GM12878 (cell line): ENCODE measurements around the gene GORASP2. TPM values are rescaled to one million over a fixed set of nuclear protein-coding genes. Genes with fewer than 3 reads are reported as not detected.

ENCODE experiments used
- BACH1 ChIP-seq: fragments of 450-650 bp; IDR thresholded peaks from 2 replicates; pipeline ENCODE4 v1.6.1; 2017; ENCODE audit warnings: mild to moderate bottlenecking, borderline replicate concordance
- CHD4 ChIP-seq: fragments of 200-600 bp; sonication (generic); IDR thresholded peaks from 2 replicates; pipeline ENCODE4 v1.6.1; 2016; ENCODE audit warnings: mild to moderate bottlenecking
- FOXK2 ChIP-seq: fragments of 450-650 bp; IDR thresholded peaks from 2 replicates; pipeline ENCODE4 v1.6.1; 2017; ENCODE audit warnings: mild to moderate bottlenecking, moderate library complexity
- MTA2 ChIP-seq: fragments of 450-650 bp; IDR thresholded peaks from 2 replicates; pipeline ENCODE4 v1.6.1; 2016; ENCODE audit warnings: low read depth, mild to moderate bottlenecking, moderate library complexity
- MTA3 ChIP-seq: IDR thresholded peaks from 2 replicates; pipeline ENCODE4 v1.6.1; 2012; ENCODE audit warnings: low read length, inconsistent platforms, borderline replicate concordance
- NFYB ChIP-seq: IDR thresholded peaks from 2 replicates; pipeline ENCODE4 v1.6.1; 2011; ENCODE audit warnings: low read depth, mild to moderate bottlenecking, low read length, improper control_type of control experiment, moderate library complexity; ENCODE audit not compliant: insufficient read depth
- RBBP5 ChIP-seq: fragments of 200-600 bp; sonication (generic); conservative IDR thresholded peaks from 2 replicates; pipeline ENCODE4 v1.6.1; 2016
- SREBF1 ChIP-seq: IDR thresholded peaks from 2 replicates; pipeline ENCODE4 v1.6.1; 2012; ENCODE audit warnings: mild to moderate bottlenecking, low read length
- SUPT20H ChIP-seq: IDR thresholded peaks from 2 replicates; pipeline ENCODE4 v1.6.1; 2011; ENCODE audit warnings: low read depth, mild to moderate bottlenecking, low read length, moderate library complexity, borderline replicate concordance; ENCODE audit not compliant: control insufficient read depth
- TBL1XR1 ChIP-seq: IDR thresholded peaks from 2 replicates; pipeline ENCODE4 v1.6.1; 2012; ENCODE audit warnings: low read depth, low read length, improper control_type of control experiment
- TCF3 ChIP-seq: IDR thresholded peaks from 2 replicates; pipeline ENCODE4 v1.6.1; 2012; ENCODE audit warnings: low read depth, mild to moderate bottlenecking, low read length, borderline replicate concordance; ENCODE audit not compliant: insufficient read depth
- polyA plus RNA-seq, 11 experiments: library from polyadenylated mRNA; depleted of rRNA in 4 of 11; unstranded in 6 of 11; stranded (reverse) in 5 of 11; fragments of >200 nt; fragmentation: Nextera tagmentation in 4 of 11; fragmentation: Illumina TruSeq in 1 of 11; extraction: Ambion mirVana in 4 of 11; extraction: Trizol in 1 of 11; gene quantifications; 1 replicate in 1 of 11; 2 replicates in 10 of 11; pipeline versions ENCODE4 v1.2.1 to v1.2.3, GENCODE V29; 2011 to 2016; ENCODE audit warnings: inconsistent platforms in 2 of 11, missing spikeins in 2 of 11, low read depth in 1 of 11
- total RNA-seq, 4 experiments: library from RNA; depleted of rRNA in 3 of 4; stranded (reverse); fragments of >200 nt in 3 of 4; fragmentation: Illumina TruSeq in 1 of 4; extraction: Trizol in 1 of 4; gene quantifications; 2 replicates each; pipeline versions ENCODE4 v1.2.1 to v1.2.3, GENCODE V29; 2013 to 2021
- TF ChIP-seq, protein P1 (sequence below): IDR thresholded peaks from 2 replicates; pipeline ENCODE4 v1.6.1; 2012; ENCODE audit warnings: improper control_type of control experiment, low read depth, low read length; ENCODE audit not compliant: insufficient replicate concordance
- TF ChIP-seq, protein P2 (sequence below): fragments of 450-650 bp; formaldehyde crosslinking; IDR thresholded peaks from 2 replicates; pipeline ENCODE4 v1.5.0; 2022; ENCODE audit warnings: mild to moderate bottlenecking, missing genetic modification characterization
- TF ChIP-seq, protein P3 (sequence below): IDR thresholded peaks from 2 replicates; pipeline ENCODE4 v1.6.1; 2011; ENCODE audit warnings: low read depth, low read length, improper control_type of control experiment, borderline replicate concordance
- TF ChIP-seq, protein P4 (sequence below): fragments of 450-650 bp; formaldehyde crosslinking; IDR thresholded peaks from 2 replicates; pipeline ENCODE4 v1.4.0; 2020; ENCODE audit warnings: mild to moderate bottlenecking, moderate library complexity

Gene GORASP2
- total and polyA plus RNA-seq, 10 of the 15 experiments (the other 5 are each of a cell fraction or from before 2014, with no cell fraction given): 26.3 to 169 (median 103) TPM

DNA sequence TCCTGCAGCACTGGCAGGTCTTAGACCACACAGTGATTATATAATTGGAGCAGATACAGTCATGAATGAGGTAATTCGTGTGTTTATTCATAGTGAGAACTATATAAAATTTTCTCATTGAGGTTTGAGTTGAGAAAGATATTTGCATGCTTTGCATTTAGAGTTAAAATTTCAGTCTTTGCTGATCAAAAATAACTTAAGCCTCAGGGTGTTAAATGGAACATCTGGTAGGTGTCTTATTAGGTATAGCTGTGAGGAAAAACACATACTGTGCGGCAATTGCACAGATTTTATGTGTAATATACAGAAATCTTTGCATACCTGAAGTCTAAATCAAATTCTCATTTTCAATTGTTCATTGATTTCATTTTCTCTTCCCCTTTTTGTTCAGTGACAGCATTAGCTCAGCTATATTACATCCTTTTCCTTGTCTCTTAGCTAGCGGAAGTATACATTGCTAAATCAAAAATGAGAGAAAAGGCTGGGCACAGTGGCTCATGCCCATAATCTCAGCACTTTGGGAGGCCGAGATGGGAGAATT, 21.2 kb downstream of the GORASP2 start (continued):
- TF ChIP-seq, protein P1, sequence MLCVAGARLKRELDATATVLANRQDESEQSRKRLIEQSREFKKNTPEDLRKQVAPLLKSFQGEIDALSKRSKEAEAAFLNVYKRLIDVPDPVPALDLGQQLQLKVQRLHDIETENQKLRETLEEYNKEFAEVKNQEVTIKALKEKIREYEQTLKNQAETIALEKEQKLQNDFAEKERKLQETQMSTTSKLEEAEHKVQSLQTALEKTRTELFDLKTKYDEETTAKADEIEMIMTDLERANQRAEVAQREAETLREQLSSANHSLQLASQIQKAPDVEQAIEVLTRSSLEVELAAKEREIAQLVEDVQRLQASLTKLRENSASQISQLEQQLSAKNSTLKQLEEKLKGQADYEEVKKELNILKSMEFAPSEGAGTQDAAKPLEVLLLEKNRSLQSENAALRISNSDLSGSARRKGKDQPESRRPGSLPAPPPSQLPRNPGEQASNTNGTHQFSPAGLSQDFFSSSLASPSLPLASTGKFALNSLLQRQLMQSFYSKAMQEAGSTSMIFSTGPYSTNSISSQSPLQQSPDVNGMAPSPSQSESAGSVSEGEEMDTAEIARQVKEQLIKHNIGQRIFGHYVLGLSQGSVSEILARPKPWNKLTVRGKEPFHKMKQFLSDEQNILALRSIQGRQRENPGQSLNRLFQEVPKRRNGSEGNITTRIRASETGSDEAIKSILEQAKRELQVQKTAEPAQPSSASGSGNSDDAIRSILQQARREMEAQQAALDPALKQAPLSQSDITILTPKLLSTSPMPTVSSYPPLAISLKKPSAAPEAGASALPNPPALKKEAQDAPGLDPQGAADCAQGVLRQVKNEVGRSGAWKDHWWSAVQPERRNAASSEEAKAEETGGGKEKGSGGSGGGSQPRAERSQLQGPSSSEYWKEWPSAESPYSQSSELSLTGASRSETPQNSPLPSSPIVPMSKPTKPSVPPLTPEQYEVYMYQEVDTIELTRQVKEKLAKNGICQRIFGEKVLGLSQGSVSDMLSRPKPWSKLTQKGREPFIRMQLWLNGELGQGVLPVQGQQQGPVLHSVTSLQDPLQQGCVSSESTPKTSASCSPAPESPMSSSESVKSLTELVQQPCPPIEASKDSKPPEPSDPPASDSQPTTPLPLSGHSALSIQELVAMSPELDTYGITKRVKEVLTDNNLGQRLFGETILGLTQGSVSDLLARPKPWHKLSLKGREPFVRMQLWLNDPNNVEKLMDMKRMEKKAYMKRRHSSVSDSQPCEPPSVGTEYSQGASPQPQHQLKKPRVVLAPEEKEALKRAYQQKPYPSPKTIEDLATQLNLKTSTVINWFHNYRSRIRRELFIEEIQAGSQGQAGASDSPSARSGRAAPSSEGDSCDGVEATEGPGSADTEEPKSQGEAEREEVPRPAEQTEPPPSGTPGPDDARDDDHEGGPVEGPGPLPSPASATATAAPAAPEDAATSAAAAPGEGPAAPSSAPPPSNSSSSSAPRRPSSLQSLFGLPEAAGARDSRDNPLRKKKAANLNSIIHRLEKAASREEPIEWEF: peak; percentile 34
- TF ChIP-seq TCF3 (no peak), NFYB (no peak), TBL1XR1 (0 out of 2 replicates have a peak, but pooled peaks have one; percentile 24), MTA2 (peak; percentile 49; the same call in 1 of the 2 replicates), RBBP5 (no peak), SREBF1 (peak; percentile 33; the same call in 1 of the 2 replicates), BACH1 (no peak), CHD4 (no peak), FOXK2 (no peak), SUPT20H (no peak), MTA3 (peak; percentile 65; the same call in 1 of the 2 replicates)
- TF ChIP-seq, protein P2, sequence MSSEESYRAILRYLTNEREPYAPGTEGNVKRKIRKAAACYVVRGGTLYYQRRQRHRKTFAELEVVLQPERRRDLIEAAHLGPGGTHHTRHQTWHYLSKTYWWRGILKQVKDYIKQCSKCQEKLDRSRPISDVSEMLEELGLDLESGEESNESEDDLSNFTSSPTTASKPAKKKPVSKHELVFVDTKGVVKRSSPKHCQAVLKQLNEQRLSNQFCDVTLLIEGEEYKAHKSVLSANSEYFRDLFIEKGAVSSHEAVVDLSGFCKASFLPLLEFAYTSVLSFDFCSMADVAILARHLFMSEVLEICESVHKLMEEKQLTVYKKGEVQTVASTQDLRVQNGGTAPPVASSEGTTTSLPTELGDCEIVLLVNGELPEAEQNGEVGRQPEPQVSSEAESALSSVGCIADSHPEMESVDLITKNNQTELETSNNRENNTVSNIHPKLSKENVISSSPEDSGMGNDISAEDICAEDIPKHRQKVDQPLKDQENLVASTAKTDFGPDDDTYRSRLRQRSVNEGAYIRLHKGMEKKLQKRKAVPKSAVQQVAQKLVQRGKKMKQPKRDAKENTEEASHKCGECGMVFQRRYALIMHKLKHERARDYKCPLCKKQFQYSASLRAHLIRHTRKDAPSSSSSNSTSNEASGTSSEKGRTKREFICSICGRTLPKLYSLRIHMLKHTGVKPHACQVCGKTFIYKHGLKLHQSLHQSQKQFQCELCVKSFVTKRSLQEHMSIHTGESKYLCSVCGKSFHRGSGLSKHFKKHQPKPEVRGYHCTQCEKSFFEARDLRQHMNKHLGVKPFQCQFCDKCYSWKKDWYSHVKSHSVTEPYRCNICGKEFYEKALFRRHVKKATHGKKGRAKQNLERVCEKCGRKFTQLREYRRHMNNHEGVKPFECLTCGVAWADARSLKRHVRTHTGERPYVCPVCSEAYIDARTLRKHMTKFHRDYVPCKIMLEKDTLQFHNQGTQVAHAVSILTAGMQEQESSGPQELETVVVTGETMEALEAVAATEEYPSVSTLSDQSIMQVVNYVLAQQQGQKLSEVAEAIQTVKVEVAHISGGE (CRISPR knock-in tag): no peak
- TF ChIP-seq, protein P3, sequence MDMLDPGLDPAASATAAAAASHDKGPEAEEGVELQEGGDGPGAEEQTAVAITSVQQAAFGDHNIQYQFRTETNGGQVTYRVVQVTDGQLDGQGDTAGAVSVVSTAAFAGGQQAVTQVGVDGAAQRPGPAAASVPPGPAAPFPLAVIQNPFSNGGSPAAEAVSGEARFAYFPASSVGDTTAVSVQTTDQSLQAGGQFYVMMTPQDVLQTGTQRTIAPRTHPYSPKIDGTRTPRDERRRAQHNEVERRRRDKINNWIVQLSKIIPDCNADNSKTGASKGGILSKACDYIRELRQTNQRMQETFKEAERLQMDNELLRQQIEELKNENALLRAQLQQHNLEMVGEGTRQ: no peak
- TF ChIP-seq, protein P4, sequence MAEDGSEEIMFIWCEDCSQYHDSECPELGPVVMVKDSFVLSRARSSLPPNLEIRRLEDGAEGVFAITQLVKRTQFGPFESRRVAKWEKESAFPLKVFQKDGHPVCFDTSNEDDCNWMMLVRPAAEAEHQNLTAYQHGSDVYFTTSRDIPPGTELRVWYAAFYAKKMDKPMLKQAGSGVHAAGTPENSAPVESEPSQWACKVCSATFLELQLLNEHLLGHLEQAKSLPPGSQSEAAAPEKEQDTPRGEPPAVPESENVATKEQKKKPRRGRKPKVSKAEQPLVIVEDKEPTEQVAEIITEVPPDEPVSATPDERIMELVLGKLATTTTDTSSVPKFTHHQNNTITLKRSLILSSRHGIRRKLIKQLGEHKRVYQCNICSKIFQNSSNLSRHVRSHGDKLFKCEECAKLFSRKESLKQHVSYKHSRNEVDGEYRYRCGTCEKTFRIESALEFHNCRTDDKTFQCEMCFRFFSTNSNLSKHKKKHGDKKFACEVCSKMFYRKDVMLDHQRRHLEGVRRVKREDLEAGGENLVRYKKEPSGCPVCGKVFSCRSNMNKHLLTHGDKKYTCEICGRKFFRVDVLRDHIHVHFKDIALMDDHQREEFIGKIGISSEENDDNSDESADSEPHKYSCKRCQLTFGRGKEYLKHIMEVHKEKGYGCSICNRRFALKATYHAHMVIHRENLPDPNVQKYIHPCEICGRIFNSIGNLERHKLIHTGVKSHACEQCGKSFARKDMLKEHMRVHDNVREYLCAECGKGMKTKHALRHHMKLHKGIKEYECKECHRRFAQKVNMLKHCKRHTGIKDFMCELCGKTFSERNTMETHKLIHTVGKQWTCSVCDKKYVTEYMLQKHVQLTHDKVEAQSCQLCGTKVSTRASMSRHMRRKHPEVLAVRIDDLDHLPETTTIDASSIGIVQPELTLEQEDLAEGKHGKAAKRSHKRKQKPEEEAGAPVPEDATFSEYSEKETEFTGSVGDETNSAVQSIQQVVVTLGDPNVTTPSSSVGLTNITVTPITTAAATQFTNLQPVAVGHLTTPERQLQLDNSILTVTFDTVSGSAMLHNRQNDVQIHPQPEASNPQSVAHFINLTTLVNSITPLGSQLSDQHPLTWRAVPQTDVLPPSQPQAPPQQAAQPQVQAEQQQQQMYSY (CRISPR knock-in tag): no peak
